ENCODE data around the gene ZNF69. TPM values are rescaled to one million over a fixed set of nuclear protein-coding genes. Genes with fewer than 3 reads are reported as not detected.
"Not testable (repeated sequence)": the region's sequence is repeated elsewhere in the genome, so short reads cannot be mapped to it uniquely, and the experiment has no call there.

The ZNF69 gene
- total RNA-seq, 2 donors from 2014 or later, result 17.6 to 22.6 TPM

- no peak overlapping the region for H3K27ac ChIP-seq
- no peaks in the 10 kb centered on the region for H3K27me3 ChIP-seq
- intact Hi-C loops (cut with DNase I), result no loop called here
- H3K4me3 ChIP-seq, result no peak overlapping the region
- peaks cover 26% of the 10 kb centered on the region for H3K9me3 ChIP-seq
- H3K4me1 ChIP-seq, result no peaks in the 10 kb centered on the region
- peaks cover 4% of the 10 kb centered on the region for H3K36me3 ChIP-seq
- DNase-seq, result no peak
- no peak overlapping the region for H3K9ac ChIP-seq (ENCODE audit: low read depth in 2 of 2, low read length in 2 of 2)
- TF ChIP-seq, protein P1, sequence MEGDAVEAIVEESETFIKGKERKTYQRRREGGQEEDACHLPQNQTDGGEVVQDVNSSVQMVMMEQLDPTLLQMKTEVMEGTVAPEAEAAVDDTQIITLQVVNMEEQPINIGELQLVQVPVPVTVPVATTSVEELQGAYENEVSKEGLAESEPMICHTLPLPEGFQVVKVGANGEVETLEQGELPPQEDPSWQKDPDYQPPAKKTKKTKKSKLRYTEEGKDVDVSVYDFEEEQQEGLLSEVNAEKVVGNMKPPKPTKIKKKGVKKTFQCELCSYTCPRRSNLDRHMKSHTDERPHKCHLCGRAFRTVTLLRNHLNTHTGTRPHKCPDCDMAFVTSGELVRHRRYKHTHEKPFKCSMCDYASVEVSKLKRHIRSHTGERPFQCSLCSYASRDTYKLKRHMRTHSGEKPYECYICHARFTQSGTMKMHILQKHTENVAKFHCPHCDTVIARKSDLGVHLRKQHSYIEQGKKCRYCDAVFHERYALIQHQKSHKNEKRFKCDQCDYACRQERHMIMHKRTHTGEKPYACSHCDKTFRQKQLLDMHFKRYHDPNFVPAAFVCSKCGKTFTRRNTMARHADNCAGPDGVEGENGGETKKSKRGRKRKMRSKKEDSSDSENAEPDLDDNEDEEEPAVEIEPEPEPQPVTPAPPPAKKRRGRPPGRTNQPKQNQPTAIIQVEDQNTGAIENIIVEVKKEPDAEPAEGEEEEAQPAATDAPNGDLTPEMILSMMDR (IDR thresholded peaks at IDR 0.05), result no peak
Observed at GRCh38 chr19:11942843-11943108, 55.2 kb downstream of the ZNF69 start.

DNA sequence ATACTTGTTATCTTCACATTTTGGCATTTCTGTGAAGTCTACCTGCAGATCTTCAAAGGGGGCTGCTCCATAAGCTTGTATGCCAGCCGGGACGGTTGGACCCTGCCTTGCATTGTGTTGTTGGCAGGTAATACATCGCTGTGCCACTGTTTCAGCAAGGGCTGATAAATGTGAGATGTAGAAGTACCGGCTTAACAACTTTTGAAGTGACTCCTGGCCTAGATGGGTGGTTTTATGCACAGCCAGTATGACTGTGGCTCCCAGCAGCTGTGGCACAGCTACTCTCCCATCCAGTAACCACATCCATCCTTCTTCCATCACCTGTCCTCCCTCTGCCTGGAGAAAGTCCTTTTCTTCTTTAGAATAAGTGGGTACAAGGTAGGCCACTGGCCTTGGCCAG, 57.1 kb downstream of the ZNF69 start:
- no peaks in the 10 kb centered on the region for H3K4me1 ChIP-seq
- no peak overlapping the region for H3K4me3 ChIP-seq
- TF ChIP-seq, protein P1 (IDR thresholded peaks at IDR 0.05), result no peak
- H3K27me3 ChIP-seq, result no peaks in the 10 kb centered on the region
- H3K9me3 ChIP-seq, result peaks cover 38% of the 10 kb centered on the region
- intact Hi-C loops (cut with DNase I), result no loop called here
- peaks cover 21% of the 10 kb centered on the region for H3K36me3 ChIP-seq
- no peak overlapping the region for H3K9ac ChIP-seq (ENCODE audit: low read depth in 2 of 2, low read length in 2 of 2)
- no peak overlapping the region for H3K27ac ChIP-seq
- no peak for DNase-seq

- no peak for DNase-seq
- Histone ChIP-seq H3K9me3 (peaks cover 55% of the 10 kb centered on the region), H3K9ac (ENCODE audit: low read depth in 2 of 2, low read length in 2 of 2) (no peak overlapping the region), H3K27ac (no peak overlapping the region), H3K4me3 (no peak overlapping the region), H3K36me3 (peaks cover 21% of the 10 kb centered on the region), H3K27me3 (no peaks in the 10 kb centered on the region), H3K4me1 (no peaks in the 10 kb centered on the region)
- TF ChIP-seq, protein P1 (IDR thresholded peaks at IDR 0.05), result no peak
- intact Hi-C loops (cut with DNase I), result no loop called here
Observed at GRCh38 chr19:11948646-11949045, 61.1 kb downstream of the ZNF69 start.

DNA sequence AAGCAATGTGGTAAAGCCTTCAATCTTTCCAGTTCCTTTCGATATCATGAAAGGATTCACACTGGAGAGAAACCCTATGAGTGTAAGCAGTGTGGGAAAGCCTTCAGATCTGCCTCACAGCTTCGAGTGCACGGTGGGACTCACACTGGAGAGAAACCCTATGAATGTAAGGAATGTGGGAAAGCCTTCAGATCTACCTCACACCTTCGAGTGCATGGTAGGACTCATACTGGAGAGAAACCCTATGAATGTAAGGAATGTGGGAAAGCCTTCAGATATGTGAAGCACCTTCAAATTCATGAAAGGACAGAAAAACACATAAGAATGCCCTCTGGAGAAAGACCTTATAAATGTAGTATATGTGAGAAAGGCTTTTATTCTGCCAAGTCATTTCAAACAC, 61.6 kb downstream of the ZNF69 start:
- Histone ChIP-seq H3K9me3 (peaks cover 55% of the 10 kb centered on the region), H3K9ac (ENCODE audit: low read depth in 2 of 2, low read length in 2 of 2) (no peak overlapping the region), H3K4me1 (no peaks in the 10 kb centered on the region), H3K27me3 (no peaks in the 10 kb centered on the region), H3K27ac (no peak overlapping the region), H3K4me3 (no peak overlapping the region), H3K36me3 (peaks cover 21% of the 10 kb centered on the region)
- TF ChIP-seq, protein P1 (IDR thresholded peaks at IDR 0.05), result no peak
- intact Hi-C loops (cut with DNase I), result no loop called here
- DNase-seq, result no peak

- Histone ChIP-seq H3K9me3 (peaks cover 55% of the 10 kb centered on the region), H3K36me3 (peaks cover 21% of the 10 kb centered on the region)
- intact Hi-C loops (cut with DNase I); H3K4me1 ChIP-seq; DNase-seq; H3K4me3 ChIP-seq; H3K27ac ChIP-seq; H3K9ac ChIP-seq (ENCODE audit: low read depth in 2 of 2, low read length in 2 of 2); H3K27me3 ChIP-seq: not testable (repeated sequence)
Observed at GRCh38 chr19:11949614-11950080, 62.1 kb downstream of the ZNF69 start.

DNA sequence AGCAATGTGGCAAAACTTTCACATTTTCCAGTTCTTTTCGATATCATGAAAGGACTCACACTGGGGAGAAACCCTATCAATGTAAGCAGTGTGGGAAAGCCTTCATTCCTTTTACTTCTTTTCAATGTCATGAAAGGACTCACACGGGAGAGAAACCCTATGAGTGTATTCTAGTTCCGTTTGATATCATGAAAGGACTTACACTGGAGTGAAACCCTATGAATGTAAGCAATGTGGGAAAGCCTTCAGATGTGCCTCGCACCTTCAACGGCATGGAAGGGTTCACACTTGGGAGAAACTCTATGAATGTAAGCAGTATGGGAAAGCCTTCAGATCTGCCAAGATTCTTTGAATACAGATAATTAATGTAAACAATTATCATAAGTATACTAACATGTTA, 62.7 kb downstream of the ZNF69 start:
- H3K36me3 ChIP-seq, result peaks cover 21% of the 10 kb centered on the region

More for the DNA sequence above, 62.7 kb downstream of the ZNF69 start:
- Histone ChIP-seq H3K9ac (ENCODE audit: low read depth in 2 of 2, low read length in 2 of 2) (no peak overlapping the region), H3K9me3 (peaks cover 51% of the 10 kb centered on the region), H3K27me3 (no peaks in the 10 kb centered on the region), H3K4me1 (no peaks in the 10 kb centered on the region), H3K4me3 (no peak overlapping the region), H3K27ac (no peak overlapping the region)
- TF ChIP-seq, protein P1 (IDR thresholded peaks at IDR 0.05), result no peak
- DNase-seq, result no peak
- intact Hi-C loops (cut with DNase I), result no loop called here

Other genes starting within 250 kb of the ZNF69 start
- gene ZNF823, start 148.8 kb upstream of the ZNF69 start, total RNA-seq, result 10 to 100 TPM; 10.7 to 13.1 TPM
- gene ZNF441, start 120.8 kb upstream of the ZNF69 start, total RNA-seq, result 1 to 10 TPM; 3.5 to 3.8 TPM
- gene ZNF491, start 89.3 kb upstream of the ZNF69 start, total RNA-seq, result 1 to 10 TPM; 1.9 TPM
- 10 to 100 TPM; 31.4 to 32.2 TPM for gene ZNF440, start 73.5 kb upstream of the ZNF69 start, total RNA-seq
- 1 to 10 TPM; 7.6 to 8.8 TPM for gene ZNF439, start 39.1 kb upstream of the ZNF69 start, total RNA-seq
- 10 to 100 TPM; 13.4 to 17.1 TPM for gene ZNF700, start 37.3 kb downstream of the ZNF69 start, total RNA-seq
- 1 to 10 TPM; 2.5 to 4.1 TPM for gene ZNF763, start 77.3 kb downstream of the ZNF69 start, total RNA-seq
- 1 to 10 TPM; 2.0 to 3.5 TPM for gene ZNF433, start 147.9 kb downstream of the ZNF69 start, total RNA-seq
- gene ZNF878, start 165.2 kb downstream of the ZNF69 start, total RNA-seq, result 1 to 10 TPM in 1 of 2 donors, under 1 TPM in 1; 0.32 to 1.1 TPM
- gene ZNF844, start 176.9 kb downstream of the ZNF69 start, total RNA-seq, result 10 to 100 TPM in 1 of 2 donors, 1 to 10 TPM in 1; 8.3 to 12.4 TPM

All from colonic mucosa (tissue), 4 donors.